H1 (cell line): ENCODE data around the gene TSPAN33. TPM values are rescaled to one million over a fixed set of nuclear protein-coding genes. Genes with fewer than 3 reads are reported as not detected.

Experiments used
- CTBP2 ChIP-seq: IDR thresholded peaks from 2 replicates; pipeline ENCODE4 v1.7.0; 2011; ENCODE audit warnings: borderline replicate concordance, mild to moderate bottlenecking, moderate library complexity, mixed read lengths, low read length; ENCODE audit not compliant: insufficient read depth, insufficient read length
- POLR2AphosphoS5 ChIP-seq: IDR thresholded peaks from 2 replicates; pipeline ENCODE4 v1.6.1; 2011; ENCODE audit warnings: low read depth, low read length
- SIRT6 ChIP-seq: IDR thresholded peaks from one replicate; pipeline ENCODE4 v1.7.1; 2012; ENCODE audit warnings: low read length, inconsistent platforms
- SP1 ChIP-seq: IDR thresholded peaks from 2 replicates; pipeline ENCODE4 v1.6.1; 2011; ENCODE audit warnings: low read depth, low read length
- TAF7 ChIP-seq: optimal IDR thresholded peaks from 2 replicates; pipeline ENCODE3; 2011; ENCODE audit warnings: low read depth, mild to moderate bottlenecking, inconsistent platforms, low read length, moderate library complexity, borderline replicate concordance
- polyA plus RNA-seq, 7 experiments: library from polyadenylated mRNA; depleted of rRNA in 3 of 7; stranded (reverse) in 5 of 7; unstranded in 2 of 7; fragments of >200 nt in 5 of 7; fragments of 200-250 nt in 2 of 7; gene quantifications; 1 replicate in 5 of 7; 2 replicates in 1 of 7; 4 replicates in 1 of 7; pipeline versions ENCODE4 v1.2.1 to v1.2.3, GENCODE V29; 2011 to 2013; ENCODE audit warnings: missing spikeins in 2 of 7, mixed read lengths in 2 of 7
- total RNA-seq: library from RNA; stranded (reverse); fragmentation: NEBNext Ultra II Directional; extraction: Animal tissue kit (Norgen Biotek cat#: 25700); gene quantifications from 2 replicates; pipeline ENCODE4 v1.2.1, GENCODE V29; 2021

Gene TSPAN33
- total and polyA plus RNA-seq, 2 of the 8 experiments (the other 6 are each of a cell fraction or from before 2014, with no cell fraction given) = 42.8 to 47.1 TPM

- TF ChIP-seq CTBP2 (no peak), SIRT6 (no peak), POLR2AphosphoS5 (no peak), TAF7 (no peak), SP1 (no peak)
Measured at GRCh38 chr7:129159539-129159938, 15.0 kb downstream of the TSPAN33 start (continued).
